ENCODE measurements around the gene VTI1A.

VTI1A gene

DNA sequence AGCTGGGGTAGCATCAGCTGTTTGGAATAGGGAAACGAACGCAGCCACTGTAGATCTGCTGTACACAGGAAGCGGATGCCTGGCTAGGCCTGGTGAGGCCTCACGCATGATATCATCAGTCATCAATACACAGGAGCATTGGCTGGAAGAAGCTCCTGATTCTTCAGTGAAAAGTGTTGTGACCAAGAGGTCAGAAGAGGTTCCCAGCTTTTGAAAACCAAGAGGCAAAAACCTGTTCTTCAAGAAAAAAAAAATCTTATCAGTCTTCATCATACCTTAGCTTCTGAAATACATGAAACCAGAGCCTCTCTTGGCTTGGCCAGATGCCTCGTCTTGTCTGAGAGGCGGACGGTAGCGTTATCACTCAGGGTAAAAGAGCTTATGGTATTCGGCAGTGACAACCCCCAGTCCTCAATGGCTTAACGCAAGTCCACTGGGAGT lies 363.7 kb downstream of the VTI1A start:
- H3K4me3 ChIP-seq (ENCODE audit: control insufficient read depth, low read depth, low read length): no peak overlapping the region
- TF ChIP-seq, protein P1, sequence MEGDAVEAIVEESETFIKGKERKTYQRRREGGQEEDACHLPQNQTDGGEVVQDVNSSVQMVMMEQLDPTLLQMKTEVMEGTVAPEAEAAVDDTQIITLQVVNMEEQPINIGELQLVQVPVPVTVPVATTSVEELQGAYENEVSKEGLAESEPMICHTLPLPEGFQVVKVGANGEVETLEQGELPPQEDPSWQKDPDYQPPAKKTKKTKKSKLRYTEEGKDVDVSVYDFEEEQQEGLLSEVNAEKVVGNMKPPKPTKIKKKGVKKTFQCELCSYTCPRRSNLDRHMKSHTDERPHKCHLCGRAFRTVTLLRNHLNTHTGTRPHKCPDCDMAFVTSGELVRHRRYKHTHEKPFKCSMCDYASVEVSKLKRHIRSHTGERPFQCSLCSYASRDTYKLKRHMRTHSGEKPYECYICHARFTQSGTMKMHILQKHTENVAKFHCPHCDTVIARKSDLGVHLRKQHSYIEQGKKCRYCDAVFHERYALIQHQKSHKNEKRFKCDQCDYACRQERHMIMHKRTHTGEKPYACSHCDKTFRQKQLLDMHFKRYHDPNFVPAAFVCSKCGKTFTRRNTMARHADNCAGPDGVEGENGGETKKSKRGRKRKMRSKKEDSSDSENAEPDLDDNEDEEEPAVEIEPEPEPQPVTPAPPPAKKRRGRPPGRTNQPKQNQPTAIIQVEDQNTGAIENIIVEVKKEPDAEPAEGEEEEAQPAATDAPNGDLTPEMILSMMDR (IDR thresholded peaks at IDR 0.05; ENCODE audit: control insufficient read depth, insufficient read depth, low read depth, low read length, missing control alignments): no peak
- no peak for DNase-seq (ENCODE audit: low read depth)

DNA sequence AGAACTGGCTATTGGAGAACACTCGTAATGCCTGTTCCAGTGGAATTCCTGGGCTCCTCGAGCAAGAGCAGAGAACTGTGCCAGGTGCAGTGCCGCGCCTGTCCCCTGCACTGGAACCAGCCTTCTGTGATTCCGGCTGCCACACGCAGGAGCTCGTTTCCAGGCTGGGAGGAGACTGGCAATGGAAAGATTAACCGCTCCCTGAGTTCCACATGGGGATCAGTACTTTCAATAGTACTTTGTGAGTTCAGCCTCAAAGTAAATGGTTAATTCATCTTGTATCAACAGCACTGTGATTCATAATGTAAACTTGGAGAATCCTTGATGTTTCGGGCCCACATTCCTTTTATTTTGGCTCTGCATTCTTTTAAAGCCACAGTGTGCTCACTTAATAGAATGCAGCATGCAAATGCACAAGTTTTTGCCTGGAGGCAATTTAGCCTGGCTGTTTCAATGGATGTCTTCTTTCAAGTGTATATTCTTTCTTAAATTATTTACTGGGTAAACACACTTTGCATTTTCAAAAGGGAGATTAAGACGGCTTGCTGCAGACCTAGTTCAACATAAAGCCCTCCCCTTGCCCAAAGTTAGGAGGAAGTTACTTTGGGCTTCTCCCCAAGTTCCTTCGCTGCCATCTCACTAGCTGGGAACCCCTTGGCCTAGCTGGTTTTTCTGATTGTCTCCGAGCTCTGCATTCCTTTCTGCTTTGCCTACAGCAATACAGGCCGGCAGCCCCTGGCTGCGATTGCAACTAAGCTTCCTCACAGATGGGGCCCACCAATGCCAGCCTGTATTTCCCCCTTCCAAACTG lies 364.9 kb downstream of the VTI1A start:
- H3K4me3 ChIP-seq (ENCODE audit: control insufficient read depth, low read depth, low read length): peak overlapping the region; percentile 21
- DNase-seq (ENCODE audit: low read depth): peak; percentile 89
- TF ChIP-seq, protein P1 (IDR thresholded peaks at IDR 0.05; ENCODE audit: control insufficient read depth, insufficient read depth, low read depth, low read length, missing control alignments): no peak

DNA sequence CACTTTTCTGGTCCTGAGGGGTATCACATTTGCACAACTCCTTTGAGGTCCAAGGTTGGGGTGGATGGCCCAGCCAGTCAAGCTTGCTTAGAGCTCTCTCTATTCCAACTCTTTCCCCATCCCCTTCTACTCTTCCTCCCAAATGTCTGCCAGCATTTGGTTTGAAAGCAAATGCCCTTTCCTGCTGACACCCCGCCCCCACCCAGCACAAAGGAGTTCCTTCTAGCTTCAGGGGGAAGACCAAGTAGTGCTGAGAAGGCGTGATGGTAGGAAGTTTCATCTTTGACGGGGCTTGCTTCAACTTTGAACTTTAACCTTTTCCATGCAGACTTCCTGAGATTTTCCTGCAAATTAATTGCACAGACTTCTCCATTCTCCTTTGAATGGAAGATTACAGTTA lies 365.6 kb downstream of the VTI1A start:
- TF ChIP-seq, protein P1 (IDR thresholded peaks at IDR 0.05; ENCODE audit: control insufficient read depth, insufficient read depth, low read depth, low read length, missing control alignments): no peak
- no peak overlapping the region for H3K4me3 ChIP-seq (ENCODE audit: control insufficient read depth, low read depth, low read length)
- no peak for DNase-seq (ENCODE audit: low read depth)

DNA sequence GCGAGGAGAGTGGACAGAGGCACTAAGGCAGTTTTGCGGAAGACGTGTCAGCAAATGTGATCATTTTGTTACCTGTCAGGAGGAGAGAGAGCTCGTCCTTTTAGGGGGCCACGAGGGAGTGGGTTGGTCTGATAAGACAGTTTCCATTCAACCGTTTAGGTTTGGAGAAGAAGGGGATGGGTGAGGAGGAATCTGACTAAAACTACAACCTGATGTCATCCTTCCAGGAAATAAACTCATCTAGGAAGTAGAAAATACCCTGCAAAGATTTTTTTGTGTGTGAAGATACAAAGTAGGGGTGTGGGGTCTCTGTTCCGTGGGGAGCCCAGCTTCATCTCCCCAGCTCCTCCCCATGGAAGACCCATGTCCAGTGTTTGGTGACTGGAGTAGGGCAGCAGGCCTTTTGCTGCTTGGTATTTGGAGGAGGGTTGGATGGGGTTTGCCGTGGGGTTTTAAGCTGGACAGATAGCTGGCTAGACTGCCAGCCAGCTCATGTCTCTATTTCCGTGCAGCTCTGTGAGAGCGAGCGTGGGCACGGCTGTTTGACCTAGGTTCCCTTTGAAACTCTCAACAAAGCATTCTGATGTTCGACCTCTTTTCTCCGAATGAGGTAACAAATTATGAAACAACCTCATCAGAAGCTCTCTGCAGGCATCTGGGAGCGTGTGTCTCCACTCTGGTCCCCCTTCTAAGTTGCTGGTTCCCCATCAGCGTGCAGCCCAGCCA lies 367.0 kb downstream of the VTI1A start:
- TF ChIP-seq, protein P1 (IDR thresholded peaks at IDR 0.05; ENCODE audit: control insufficient read depth, insufficient read depth, low read depth, low read length, missing control alignments): no peak
- H3K4me3 ChIP-seq (ENCODE audit: control insufficient read depth, low read depth, low read length): no peak overlapping the region
- DNase-seq (ENCODE audit: low read depth): no peak

DNA sequence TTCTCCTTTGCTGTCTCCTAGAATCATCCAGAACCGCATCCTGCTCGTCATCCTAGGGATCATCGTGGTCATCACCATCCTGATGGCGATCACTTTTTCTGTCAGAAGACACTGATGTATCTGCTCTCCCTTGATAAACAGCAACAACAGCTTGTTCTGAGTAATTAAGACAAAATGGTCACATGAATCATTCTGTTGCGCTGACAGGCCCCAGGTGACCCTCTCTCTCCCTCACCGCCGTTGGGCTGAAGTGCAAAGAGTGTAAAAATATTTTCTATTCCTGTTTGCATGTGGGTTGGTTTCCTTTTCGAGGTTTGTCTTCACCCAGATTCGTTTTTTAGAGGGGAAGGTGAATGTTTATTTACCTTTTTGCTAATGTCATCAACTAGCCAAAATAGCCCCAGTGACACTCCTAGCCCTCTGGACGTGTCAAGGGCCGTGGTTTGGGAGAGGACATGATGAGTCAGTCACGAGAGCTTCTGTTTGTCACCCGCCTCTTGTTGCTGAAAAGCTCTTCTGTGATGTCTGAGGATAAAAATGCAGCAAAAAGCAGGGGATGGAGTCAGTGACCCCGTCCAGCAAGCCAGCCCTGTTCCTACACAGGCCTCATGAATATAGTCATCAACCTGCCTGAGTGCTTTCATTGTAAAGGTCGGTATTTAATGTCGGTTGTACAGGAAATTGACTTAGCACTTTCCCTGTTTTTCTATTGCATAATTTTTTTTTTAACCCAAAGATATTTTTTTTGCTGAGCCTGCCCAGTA lies 368.4 kb downstream of the VTI1A start:
- no peak overlapping the region for H3K4me3 ChIP-seq (ENCODE audit: control insufficient read depth, low read depth, low read length)
- TF ChIP-seq, protein P1 (IDR thresholded peaks at IDR 0.05; ENCODE audit: control insufficient read depth, insufficient read depth, low read depth, low read length, missing control alignments): no peak
- DNase-seq (ENCODE audit: low read depth): no peak

DNA sequence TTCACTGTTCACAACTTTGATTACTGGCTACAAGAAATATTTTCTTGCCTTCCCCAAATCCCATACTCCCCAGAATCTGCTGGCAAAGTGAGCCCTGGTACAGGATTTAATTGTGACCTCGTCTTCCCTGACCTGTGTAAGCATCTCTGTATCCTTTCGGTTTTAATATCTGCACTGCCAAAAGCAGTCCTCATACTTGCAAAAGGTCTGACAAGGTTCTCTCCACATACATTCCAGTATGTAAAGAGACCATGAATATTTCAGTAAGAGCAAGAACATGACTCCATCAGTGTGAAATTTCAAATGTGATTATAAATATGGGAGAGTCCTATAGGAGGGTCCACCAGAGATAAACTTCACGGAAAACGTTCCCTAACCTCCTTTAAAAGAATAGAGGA lies 369.0 kb downstream of the VTI1A start:
- TF ChIP-seq, protein P1 (IDR thresholded peaks at IDR 0.05; ENCODE audit: control insufficient read depth, insufficient read depth, low read depth, low read length, missing control alignments): no peak
- no peak overlapping the region for H3K4me3 ChIP-seq (ENCODE audit: control insufficient read depth, low read depth, low read length)
- no peak for DNase-seq (ENCODE audit: low read depth)
